Ectodermal cell (in vitro differentiated cells): ENCODE results near the gene CRYGC.
"Not testable (repeated sequence)": the region's sequence is repeated elsewhere in the genome, so short reads cannot be mapped to it uniquely, and the experiment has no call there.

Experiments used
- H3K27ac ChIP-seq: 2 replicates; pipeline ENCODE4 v1.7.0; 2013; ENCODE audit warnings: mild to moderate bottlenecking, low read depth, low read length; ENCODE audit not compliant: insufficient read depth, poor library complexity, severe bottlenecking
- H3K27me3 ChIP-seq: 2 replicates; pipeline ENCODE4 v1.7.0; 2013; ENCODE audit warnings: mild to moderate bottlenecking, low read length; ENCODE audit not compliant: insufficient read depth, control insufficient read depth, poor library complexity, severe bottlenecking
- H3K36me3 ChIP-seq: one replicate; pipeline ENCODE4 v1.7.0; 2013; ENCODE audit warnings: low read length; ENCODE audit not compliant: control insufficient read depth, insufficient read depth
- H3K4me1 ChIP-seq: one replicate; pipeline ENCODE4 v1.7.0; 2013; ENCODE audit warnings: low read length; ENCODE audit not compliant: control insufficient read depth, insufficient read depth
- H3K4me3 ChIP-seq: 2 replicates; pipeline ENCODE4 v1.7.0; 2013; ENCODE audit warnings: low read depth, low read length, control low read depth; ENCODE audit not compliant: insufficient read depth
- H3K9me3 ChIP-seq: 2 replicates; pipeline ENCODE4 v1.7.0; 2013; ENCODE audit warnings: mild to moderate bottlenecking, low read length, moderate library complexity; ENCODE audit not compliant: control insufficient read depth
- WGBS, 2 experiments: methylation state at CpG; one replicate each; pipeline ENCODE4 v1.1.7; 2013; ENCODE audit warnings: missing lambda C conversion rate in 2 of 2; 5-methylcytosine and 5-hydroxymethylcytosine counted together

CRYGC gene

GRCh38 chr2:208118918-208119317, 10.7 kb downstream of the CRYGC start:
- H3K27me3 ChIP-seq: no peaks in the 10 kb centered on the region
- 87 to 100% methylated on average over 3 of the region's 3 CpGs for WGBS, 2 experiments
- no peaks in the 10 kb centered on the region for H3K4me1 ChIP-seq
- H3K27ac ChIP-seq: no peak overlapping the region
- no peaks in the 10 kb centered on the region for H3K36me3 ChIP-seq
- no peak overlapping the region for H3K4me3 ChIP-seq
- H3K9me3 ChIP-seq: no peaks in the 10 kb centered on the region

GRCh38 chr2:208117390-208117789, 12.2 kb downstream of the CRYGC start:
- H3K27me3 ChIP-seq: peaks cover 13% of the 10 kb centered on the region
- not testable (repeated sequence) for H3K4me3 ChIP-seq, H3K36me3 ChIP-seq, H3K4me1 ChIP-seq, H3K27ac ChIP-seq, H3K9me3 ChIP-seq
- WGBS, 2 experiments: 95% methylated on average over 11 of the region's 11 CpGs

GRCh38 chr2:208112969-208113368, 16.7 kb downstream of the CRYGC start:
- Histone ChIP-seq H3K4me3 (no peak overlapping the region), H3K27ac (no peak overlapping the region), H3K9me3 (no peaks in the 10 kb centered on the region), H3K27me3 (peaks cover 21% of the 10 kb centered on the region), H3K4me1 (peaks cover 9% of the 10 kb centered on the region), H3K36me3 (no peaks in the 10 kb centered on the region)
- 14 to 21% methylated on average over 7 of the region's 7 CpGs for WGBS, 2 experiments

DNA sequence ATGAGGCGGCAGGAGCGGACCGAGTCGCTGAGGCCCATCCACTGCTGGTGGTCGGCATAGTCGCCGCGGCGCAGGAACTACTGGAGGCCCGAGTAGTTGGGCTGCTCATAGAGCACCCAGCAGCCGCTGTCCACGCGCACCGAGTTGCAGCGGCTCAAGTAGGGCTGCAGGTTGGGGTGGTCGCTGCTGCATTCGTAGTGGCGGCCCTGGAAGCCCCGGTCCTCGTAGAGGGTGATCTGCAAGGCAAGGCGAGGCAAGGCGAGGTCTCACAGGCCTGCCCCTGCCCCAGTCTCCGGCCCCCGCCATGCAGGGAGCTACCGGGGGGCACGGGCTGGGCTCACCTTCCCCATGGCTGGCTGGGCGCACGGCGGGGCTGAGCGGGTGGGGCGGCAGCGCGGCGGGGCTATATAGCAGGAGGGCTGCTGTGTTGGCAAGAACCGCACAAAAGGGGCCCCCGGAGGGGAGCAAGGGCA, 17.3 kb downstream of the CRYGC start:
- not testable (repeated sequence) for H3K27ac ChIP-seq
- WGBS, 2 experiments: 16 to 20% methylated on average over 36 of the region's 36 CpGs

GRCh38 chr2:208103616-208104015, 26.0 kb downstream of the CRYGC start:
- Histone ChIP-seq H3K36me3 (no peaks in the 10 kb centered on the region), H3K4me3 (no peak overlapping the region), H3K9me3 (no peaks in the 10 kb centered on the region), H3K27me3 (no peaks in the 10 kb centered on the region), H3K4me1 (no peaks in the 10 kb centered on the region), H3K27ac (no peak overlapping the region)
- WGBS, 2 experiments: 48 to 62% methylated on average over 3 of the region's 3 CpGs

More for the DNA sequence above, 17.3 kb downstream of the CRYGC start:
- H3K36me3 ChIP-seq, H3K4me1 ChIP-seq, H3K9me3 ChIP-seq: not testable (repeated sequence)
- Histone ChIP-seq H3K27me3 (peaks cover 21% of the 10 kb centered on the region), H3K4me3 (peak overlapping the region; percentile 13)

DNA sequence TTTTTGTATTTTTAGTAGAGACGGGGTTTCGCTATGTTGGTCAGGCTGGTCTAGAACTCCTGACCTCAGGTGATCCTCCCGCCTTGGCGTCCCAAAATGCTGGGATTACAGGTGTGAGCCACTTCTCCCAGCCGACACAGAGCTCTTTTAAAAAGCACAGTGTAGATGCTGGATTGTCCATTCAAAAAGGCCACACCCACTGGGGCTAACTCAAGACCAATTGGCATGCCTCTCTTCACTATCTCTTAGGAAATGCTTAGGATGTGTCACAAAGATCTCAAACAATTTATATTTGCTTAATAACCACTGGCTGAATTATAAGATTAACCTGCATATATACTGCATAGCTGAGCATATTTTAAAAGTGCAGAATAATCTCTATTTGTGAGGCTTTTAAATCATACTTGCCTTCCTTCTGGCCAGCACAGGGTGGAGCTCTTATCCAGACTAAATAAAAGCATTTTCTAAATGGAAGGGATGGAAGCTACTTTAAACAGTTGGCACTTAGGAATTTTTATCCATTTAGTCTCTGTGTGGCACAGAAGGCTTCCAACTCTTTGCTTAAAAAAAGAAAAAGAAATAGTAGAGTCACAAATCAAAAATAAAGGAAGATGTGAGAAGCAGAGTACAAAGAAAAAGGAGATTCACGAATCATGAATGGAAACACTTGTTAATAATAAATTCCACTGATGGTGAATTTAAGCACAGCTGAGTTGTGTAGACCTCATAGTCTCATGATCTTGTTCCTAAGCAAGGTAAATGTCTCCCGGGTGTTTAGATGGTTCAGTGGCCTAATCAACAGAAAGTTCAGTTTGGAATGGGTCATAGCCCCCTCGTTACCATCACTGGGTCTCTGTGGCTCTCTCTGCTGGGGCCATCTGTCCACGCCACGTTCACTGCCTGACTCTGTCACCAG, 27.7 kb downstream of the CRYGC start:
- H3K9me3 ChIP-seq: no peaks in the 10 kb centered on the region
- no peaks in the 10 kb centered on the region for H3K36me3 ChIP-seq
- no peaks in the 10 kb centered on the region for H3K27me3 ChIP-seq
- H3K27ac ChIP-seq: no peak overlapping the region
- no peaks in the 10 kb centered on the region for H3K4me1 ChIP-seq
- no peak overlapping the region for H3K4me3 ChIP-seq
- WGBS, 2 experiments: 48 to 49% methylated on average over 10 of the region's 10 CpGs

DNA sequence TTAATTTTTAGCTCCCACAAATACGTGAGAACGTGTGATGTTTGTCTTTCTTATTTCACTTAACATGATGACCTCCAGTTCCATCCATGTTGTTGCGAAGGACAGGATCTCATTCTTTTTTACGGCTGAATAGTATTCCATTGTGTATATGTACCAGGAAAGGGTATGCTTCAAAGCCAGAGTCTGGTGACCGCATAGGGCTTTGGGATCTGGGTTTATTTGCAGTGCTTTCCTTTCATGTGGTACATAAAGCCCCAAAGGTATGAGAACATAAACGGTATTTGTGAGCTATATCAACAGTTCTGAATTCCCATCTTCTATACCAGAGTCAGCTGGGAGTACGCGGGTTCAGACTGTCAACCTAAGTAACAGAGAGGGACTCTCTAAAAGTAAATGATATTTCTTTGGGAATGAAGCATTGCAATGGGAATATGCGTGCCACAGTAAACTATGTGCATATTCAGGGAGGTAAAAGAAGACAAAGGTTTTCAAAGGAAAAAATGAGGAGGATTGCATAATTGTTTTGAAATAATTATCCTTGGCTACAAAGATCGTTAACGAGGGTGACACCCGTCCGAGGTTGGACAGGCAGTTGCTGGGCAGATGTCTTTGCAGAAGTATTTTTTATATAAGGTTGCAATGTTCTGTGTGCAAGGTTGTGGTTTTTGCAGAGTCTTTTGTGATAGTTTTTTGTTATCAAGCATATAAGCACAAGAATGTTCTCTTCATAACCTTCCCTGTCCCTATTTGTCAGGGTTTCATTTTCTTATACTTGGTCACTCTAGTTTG, 29.8 kb downstream of the CRYGC start:
- H3K27ac ChIP-seq: no peak overlapping the region
- H3K9me3 ChIP-seq: no peaks in the 10 kb centered on the region
- WGBS, 2 experiments: 81% methylated on average over 13 of the region's 13 CpGs
- no peaks in the 10 kb centered on the region for H3K27me3 ChIP-seq
- H3K4me3 ChIP-seq: no peak overlapping the region
- no peaks in the 10 kb centered on the region for H3K36me3 ChIP-seq
- no peaks in the 10 kb centered on the region for H3K4me1 ChIP-seq

- WGBS, 2 experiments: 88 to 100% methylated on average over 1 of the region's 1 CpG
- not testable (repeated sequence) for H3K36me3 ChIP-seq, H3K27me3 ChIP-seq
These were observed 30.9 kb downstream of the CRYGC start for GRCh38 chr2:208098701-208099100.

DNA sequence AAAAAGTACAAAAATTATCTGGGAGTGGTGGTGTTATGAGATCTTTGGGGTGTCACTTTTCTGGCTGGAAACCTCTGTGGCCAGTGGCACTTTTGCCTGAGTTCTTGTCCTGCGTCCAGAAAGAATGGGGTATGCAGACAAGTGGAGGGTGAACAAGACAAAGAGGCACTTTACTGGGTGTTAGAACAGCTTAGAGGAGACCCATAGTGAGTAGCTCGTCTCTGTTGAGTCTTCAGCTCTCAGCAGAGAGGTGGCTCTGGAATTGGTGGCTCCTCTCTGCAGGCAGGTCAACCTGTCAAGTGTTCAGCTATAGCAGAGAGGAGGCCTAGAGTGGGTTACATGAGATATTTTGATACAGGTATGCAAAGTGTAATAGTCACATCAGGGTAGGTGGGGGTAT, 31.4 kb downstream of the CRYGC start:
- no peak overlapping the region for H3K27ac ChIP-seq
- H3K4me1 ChIP-seq: no peaks in the 10 kb centered on the region
- no peaks in the 10 kb centered on the region for H3K27me3 ChIP-seq
- no peak overlapping the region for H3K4me3 ChIP-seq
- H3K36me3 ChIP-seq: no peaks in the 10 kb centered on the region
- WGBS, 2 experiments: 83 to 89% methylated on average over 2 of the region's 2 CpGs
- no peaks in the 10 kb centered on the region for H3K9me3 ChIP-seq

More at GRCh38 chr2:208098701-208099100, 30.9 kb downstream of the CRYGC start:
- not testable (repeated sequence) for H3K4me1 ChIP-seq, H3K9me3 ChIP-seq, H3K4me3 ChIP-seq, H3K27ac ChIP-seq

DNA sequence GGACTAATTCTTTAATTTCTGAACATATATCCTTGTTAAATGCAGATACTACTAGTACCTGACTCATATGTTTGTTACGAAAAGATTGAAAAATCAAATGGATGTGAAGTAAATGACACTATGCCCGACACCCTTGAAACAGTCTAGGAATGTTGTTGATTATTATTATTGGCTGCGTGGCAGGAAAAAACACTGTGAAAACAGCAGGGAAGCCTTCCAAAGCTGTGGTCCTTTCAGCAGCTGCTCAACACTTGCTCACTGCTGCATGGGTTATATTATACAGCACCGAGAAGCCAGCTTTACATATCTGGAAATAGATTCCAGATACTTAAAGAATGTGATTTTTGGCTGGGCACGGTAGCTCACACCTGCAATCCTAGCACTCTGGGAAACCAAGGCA, 31.8 kb downstream of the CRYGC start:
- H3K27me3 ChIP-seq: no peaks in the 10 kb centered on the region
- H3K9me3 ChIP-seq: no peaks in the 10 kb centered on the region
- H3K36me3 ChIP-seq: no peaks in the 10 kb centered on the region
- 91 to 98% methylated on average over 5 of the region's 5 CpGs for WGBS, 2 experiments
- H3K4me1 ChIP-seq: no peaks in the 10 kb centered on the region
- H3K27ac ChIP-seq: no peak overlapping the region
- H3K4me3 ChIP-seq: no peak overlapping the region
